Ishikawa (cell line): ENCODE measurements around the gene TPK1.

ENCODE experiments used
- CEBPB ChIP-seq: IDR thresholded peaks from 2 replicates; pipeline ENCODE4 v1.6.1; 2012
- CREB1 ChIP-seq: IDR thresholded peaks from 2 replicates; pipeline ENCODE4 v1.6.1; 2012; ENCODE audit warnings: low read depth
- EGR1 ChIP-seq: IDR thresholded peaks from 2 replicates; pipeline ENCODE4 v1.6.1; 2012
- EP300 ChIP-seq: IDR thresholded peaks from 2 replicates; pipeline ENCODE4 v1.6.1; 2012; ENCODE audit warnings: borderline replicate concordance
- FOXM1 ChIP-seq: IDR thresholded peaks from 2 replicates; pipeline ENCODE4 v1.6.1; 2012; ENCODE audit warnings: low read depth, borderline replicate concordance
- MAX ChIP-seq: IDR thresholded peaks from 2 replicates; pipeline ENCODE4 v1.6.1; 2012
- NFIC ChIP-seq: IDR thresholded peaks from 2 replicates; pipeline ENCODE4 v1.6.1; 2012
- RAD21 ChIP-seq: IDR thresholded peaks from 2 replicates; pipeline ENCODE4 v1.6.1; 2012; ENCODE audit warnings: low read depth
- TAF1 ChIP-seq: IDR thresholded peaks from 2 replicates; pipeline ENCODE4 v1.6.1; 2012; ENCODE audit warnings: low read depth, mild to moderate bottlenecking
- TCF12 ChIP-seq: IDR thresholded peaks from 2 replicates; pipeline ENCODE4 v1.6.1; 2012; ENCODE audit warnings: low read depth
- TEAD4 ChIP-seq: IDR thresholded peaks from 2 replicates; pipeline ENCODE4 v1.6.1; 2012
- YY1 ChIP-seq: IDR thresholded peaks from 2 replicates; pipeline ENCODE4 v1.6.1; 2012; ENCODE audit warnings: low read depth
- ZBTB7A ChIP-seq: IDR thresholded peaks from 2 replicates; pipeline ENCODE4 v1.6.1; 2012; ENCODE audit warnings: low read depth
- TF ChIP-seq, protein P1 (sequence below): IDR thresholded peaks from 2 replicates; pipeline ENCODE4 v1.6.1; 2012
- TF ChIP-seq, protein P2 (sequence below): IDR thresholded peaks from 2 replicates; pipeline ENCODE4 v1.6.1; 2012; ENCODE audit warnings: low read depth, mild to moderate bottlenecking

Gene TPK1

DNA sequence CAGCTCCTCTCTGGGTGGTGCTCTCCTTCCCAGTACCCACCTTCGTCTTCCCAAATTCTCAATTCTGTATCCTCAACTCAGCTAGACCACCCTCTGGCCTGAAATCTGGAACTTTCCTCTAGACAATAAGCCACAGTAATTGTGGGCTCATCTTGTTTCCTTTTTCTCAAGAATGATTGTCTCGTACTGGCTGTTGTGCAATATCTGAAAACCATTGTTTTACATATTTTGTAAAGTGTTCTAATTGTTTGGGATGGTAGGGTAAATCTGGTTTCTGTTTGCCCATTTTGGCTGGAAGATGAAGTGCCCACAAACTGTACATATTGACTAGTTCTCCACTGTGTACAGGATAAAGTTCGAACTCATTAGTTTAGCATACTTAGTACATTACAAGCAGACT is 421.0 kb downstream of the TPK1 start:
- TF ChIP-seq FOXM1 (no peak), TCF12 (no peak), YY1 (no peak), CEBPB (no peak), ZBTB7A (no peak), TEAD4 (no peak), TAF1 (no peak), NFIC (no peak), EP300 (no peak), RAD21 (no peak), EGR1 (no peak), CREB1 (no peak), MAX (no peak)
- TF ChIP-seq, protein P1, sequence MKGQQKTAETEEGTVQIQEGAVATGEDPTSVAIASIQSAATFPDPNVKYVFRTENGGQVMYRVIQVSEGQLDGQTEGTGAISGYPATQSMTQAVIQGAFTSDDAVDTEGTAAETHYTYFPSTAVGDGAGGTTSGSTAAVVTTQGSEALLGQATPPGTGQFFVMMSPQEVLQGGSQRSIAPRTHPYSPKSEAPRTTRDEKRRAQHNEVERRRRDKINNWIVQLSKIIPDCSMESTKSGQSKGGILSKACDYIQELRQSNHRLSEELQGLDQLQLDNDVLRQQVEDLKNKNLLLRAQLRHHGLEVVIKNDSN, result no peak
- TF ChIP-seq, protein P2, sequence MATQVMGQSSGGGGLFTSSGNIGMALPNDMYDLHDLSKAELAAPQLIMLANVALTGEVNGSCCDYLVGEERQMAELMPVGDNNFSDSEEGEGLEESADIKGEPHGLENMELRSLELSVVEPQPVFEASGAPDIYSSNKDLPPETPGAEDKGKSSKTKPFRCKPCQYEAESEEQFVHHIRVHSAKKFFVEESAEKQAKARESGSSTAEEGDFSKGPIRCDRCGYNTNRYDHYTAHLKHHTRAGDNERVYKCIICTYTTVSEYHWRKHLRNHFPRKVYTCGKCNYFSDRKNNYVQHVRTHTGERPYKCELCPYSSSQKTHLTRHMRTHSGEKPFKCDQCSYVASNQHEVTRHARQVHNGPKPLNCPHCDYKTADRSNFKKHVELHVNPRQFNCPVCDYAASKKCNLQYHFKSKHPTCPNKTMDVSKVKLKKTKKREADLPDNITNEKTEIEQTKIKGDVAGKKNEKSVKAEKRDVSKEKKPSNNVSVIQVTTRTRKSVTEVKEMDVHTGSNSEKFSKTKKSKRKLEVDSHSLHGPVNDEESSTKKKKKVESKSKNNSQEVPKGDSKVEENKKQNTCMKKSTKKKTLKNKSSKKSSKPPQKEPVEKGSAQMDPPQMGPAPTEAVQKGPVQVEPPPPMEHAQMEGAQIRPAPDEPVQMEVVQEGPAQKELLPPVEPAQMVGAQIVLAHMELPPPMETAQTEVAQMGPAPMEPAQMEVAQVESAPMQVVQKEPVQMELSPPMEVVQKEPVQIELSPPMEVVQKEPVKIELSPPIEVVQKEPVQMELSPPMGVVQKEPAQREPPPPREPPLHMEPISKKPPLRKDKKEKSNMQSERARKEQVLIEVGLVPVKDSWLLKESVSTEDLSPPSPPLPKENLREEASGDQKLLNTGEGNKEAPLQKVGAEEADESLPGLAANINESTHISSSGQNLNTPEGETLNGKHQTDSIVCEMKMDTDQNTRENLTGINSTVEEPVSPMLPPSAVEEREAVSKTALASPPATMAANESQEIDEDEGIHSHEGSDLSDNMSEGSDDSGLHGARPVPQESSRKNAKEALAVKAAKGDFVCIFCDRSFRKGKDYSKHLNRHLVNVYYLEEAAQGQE, result no peak

GRCh38 chr7:144410441-144410840 is 425.4 kb downstream of the TPK1 start:
- no peak for TF ChIP-seq ZBTB7A
- no peak for TF ChIP-seq CEBPB
- no peak for TF ChIP-seq FOXM1
- TF ChIP-seq MAX, result no peak
- TF ChIP-seq YY1, result no peak
- no peak for TF ChIP-seq EGR1
- no peak for TF ChIP-seq CREB1
- TF ChIP-seq, protein P1, result no peak
- no peak for TF ChIP-seq TEAD4
- no peak for TF ChIP-seq NFIC
- no peak for TF ChIP-seq EP300
- no peak for TF ChIP-seq TAF1

DNA sequence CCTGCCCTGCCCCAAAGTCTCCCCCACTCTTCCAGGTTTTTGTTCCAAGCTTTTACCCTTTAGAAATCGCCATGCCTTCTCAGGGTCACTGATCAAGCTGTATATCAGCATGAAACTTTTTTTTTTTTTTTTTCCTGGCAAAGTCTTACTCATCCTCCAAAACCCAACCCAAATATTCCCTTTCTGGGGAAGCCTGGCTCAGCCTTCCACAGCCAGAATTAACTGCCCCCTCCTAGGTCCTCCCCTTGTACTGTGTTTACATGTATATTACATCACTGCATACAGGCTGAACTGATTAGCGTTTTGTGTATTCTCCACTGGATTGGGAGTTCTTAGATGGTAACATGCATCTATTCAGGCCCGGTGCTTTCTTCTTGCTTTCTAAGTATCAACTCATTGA is 427.7 kb downstream of the TPK1 start:
- TF ChIP-seq EGR1 (no peak), TCF12 (no peak), NFIC (no peak), CREB1 (no peak), RAD21 (no peak), CEBPB (no peak), ZBTB7A (no peak), MAX (no peak), YY1 (no peak), FOXM1 (no peak), TAF1 (no peak), EP300 (no peak), TEAD4 (no peak)
- TF ChIP-seq, protein P1, result no peak
- TF ChIP-seq, protein P2, result no peak

DNA sequence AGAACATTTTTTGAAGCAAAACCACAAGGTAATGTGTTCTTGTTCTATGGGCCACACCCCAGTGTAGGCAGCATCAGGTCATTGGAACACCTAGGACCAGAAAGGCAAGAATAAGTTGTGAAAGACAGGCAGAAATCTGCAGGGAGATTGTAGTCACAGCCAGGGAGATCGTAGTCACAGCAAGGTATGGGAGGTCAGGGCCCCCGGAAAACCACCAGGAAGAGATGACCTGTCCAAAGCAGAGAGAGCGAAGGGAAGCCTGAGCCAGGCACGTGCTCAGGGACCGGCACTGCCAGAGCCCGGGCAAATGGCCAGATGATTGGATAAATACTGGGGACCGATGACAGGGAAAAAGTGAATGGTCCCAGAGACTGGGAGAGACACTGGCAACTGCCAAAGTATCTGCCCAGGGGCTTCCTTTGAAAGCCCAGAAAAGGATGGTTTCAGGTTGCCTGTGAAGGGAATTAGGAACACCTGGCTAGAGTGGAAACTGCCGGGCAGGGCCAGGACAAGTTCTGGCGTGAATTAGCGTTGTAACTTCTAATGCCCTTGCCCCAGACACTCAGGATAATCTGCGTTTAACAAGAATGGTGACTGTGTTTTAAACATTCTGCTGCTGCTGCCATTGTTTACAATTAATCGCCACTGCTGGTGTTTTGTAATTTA is 428.5 kb downstream of the TPK1 start:
- TF ChIP-seq RAD21 (no peak), CREB1 (no peak), MAX (no peak), TCF12 (no peak), TEAD4 (no peak), FOXM1 (no peak), YY1 (no peak), CEBPB (no peak), EP300 (no peak)
- TF ChIP-seq, protein P2, result no peak
